Keratinocyte (primary cell): ENCODE results near the gene SULT1B1.

ENCODE experiments used
- CTCF ChIP-seq, 3 experiments: IDR thresholded peaks in 1 of 3; conservative IDR thresholded peaks in 1 of 3; optimal IDR thresholded peaks in 1 of 3; 2 replicates in 2 of 3; 3 replicates in 1 of 3; pipeline versions ENCODE3 to v1.5.1; 2011; ENCODE audit warnings: low read length in 3 of 3, mild to moderate bottlenecking in 3 of 3, moderate library complexity in 2 of 3, control low read depth in 1 of 3, inconsistent platforms in 1 of 3; ENCODE audit not compliant: insufficient read depth in 2 of 3; ENCODE audit errors: extremely low read depth in 1 of 3
- EZH2 ChIP-seq: IDR thresholded peaks from one replicate; pipeline ENCODE4 v1.6.1; 2012; ENCODE audit warnings: inconsistent platforms, mild to moderate bottlenecking, low read length, moderate library complexity

GRCh38 chr4:69718396-69719271, 41.8 kb downstream of the SULT1B1 start:
- TF ChIP-seq EZH2 = no peak
- no peak for TF ChIP-seq CTCF (optimal IDR thresholded peaks at IDR 0.05 in 1 of 3, IDR thresholded peaks at IDR 0.05 in 1 of 3, conservative IDR thresholded peaks at IDR 0.05 in 1 of 3; ENCODE audit: extremely low read depth in 1 of 3, insufficient read depth in 2 of 3, low read length in 3 of 3)
